HL-60 (cell line): ENCODE data around the gene CERS6.

Experiments
- POLR2AphosphoS5 ChIP-seq: IDR thresholded peaks from 2 replicates; pipeline ENCODE4 v1.6.1; 2012; ENCODE audit warnings: low read depth
- TF ChIP-seq, protein P1 (sequence below): IDR thresholded peaks from one replicate; pipeline ENCODE4 v1.5.1; 2011; ENCODE audit warnings: low read length, control low read depth, inconsistent platforms; ENCODE audit not compliant: insufficient read depth

DNA sequence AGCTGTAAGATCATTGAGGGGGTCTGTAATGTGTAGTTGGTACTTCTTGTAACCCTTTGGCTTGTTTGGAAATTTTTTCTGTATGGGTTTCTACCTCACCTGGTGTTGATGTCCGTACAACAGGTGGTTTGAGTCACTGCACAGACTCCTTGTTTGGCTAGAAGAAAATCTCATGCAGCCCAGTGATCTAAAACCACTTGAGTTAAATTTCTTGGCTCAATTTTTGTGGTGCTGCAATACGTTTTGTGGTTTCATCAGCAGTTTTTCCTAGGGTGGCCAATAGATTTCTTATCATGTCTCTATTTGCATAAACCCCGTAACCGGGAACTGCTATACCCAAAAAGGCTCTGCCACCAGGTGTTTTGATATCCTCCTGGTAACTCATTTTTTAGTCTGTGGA lies 43.4 kb downstream of the CERS6 start:
- TF ChIP-seq, protein P1, sequence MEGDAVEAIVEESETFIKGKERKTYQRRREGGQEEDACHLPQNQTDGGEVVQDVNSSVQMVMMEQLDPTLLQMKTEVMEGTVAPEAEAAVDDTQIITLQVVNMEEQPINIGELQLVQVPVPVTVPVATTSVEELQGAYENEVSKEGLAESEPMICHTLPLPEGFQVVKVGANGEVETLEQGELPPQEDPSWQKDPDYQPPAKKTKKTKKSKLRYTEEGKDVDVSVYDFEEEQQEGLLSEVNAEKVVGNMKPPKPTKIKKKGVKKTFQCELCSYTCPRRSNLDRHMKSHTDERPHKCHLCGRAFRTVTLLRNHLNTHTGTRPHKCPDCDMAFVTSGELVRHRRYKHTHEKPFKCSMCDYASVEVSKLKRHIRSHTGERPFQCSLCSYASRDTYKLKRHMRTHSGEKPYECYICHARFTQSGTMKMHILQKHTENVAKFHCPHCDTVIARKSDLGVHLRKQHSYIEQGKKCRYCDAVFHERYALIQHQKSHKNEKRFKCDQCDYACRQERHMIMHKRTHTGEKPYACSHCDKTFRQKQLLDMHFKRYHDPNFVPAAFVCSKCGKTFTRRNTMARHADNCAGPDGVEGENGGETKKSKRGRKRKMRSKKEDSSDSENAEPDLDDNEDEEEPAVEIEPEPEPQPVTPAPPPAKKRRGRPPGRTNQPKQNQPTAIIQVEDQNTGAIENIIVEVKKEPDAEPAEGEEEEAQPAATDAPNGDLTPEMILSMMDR: no peak
- TF ChIP-seq POLR2AphosphoS5: no peak
